Measurements from ENCODE around the gene CPT1C.

Gene CPT1C

DNA sequence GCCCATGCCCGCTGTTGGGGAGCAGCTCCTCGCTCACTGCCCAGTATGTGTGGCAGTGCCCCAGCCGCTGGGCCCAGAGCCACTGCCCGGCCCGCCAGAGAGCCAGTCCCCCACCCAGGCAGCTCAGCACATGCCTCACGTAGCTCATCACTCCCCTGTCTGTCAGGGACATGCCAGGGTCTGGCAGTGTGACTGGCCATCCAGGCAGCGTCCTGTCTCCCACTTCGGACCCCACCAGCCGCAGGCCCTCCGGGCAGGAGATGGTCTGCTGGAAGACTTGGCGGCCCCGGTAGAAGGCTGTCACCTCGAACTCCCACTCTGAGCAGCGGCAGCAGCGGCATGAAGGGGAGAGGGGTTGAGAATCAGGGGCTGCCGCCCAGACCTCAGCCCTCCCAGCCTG, 28.9 kb upstream of the CPT1C start:
- H3K4me3 ChIP-seq (replicated peaks; ENCODE audit: low read depth, low read length): no peak overlapping the region
- TF ChIP-seq, protein P1, sequence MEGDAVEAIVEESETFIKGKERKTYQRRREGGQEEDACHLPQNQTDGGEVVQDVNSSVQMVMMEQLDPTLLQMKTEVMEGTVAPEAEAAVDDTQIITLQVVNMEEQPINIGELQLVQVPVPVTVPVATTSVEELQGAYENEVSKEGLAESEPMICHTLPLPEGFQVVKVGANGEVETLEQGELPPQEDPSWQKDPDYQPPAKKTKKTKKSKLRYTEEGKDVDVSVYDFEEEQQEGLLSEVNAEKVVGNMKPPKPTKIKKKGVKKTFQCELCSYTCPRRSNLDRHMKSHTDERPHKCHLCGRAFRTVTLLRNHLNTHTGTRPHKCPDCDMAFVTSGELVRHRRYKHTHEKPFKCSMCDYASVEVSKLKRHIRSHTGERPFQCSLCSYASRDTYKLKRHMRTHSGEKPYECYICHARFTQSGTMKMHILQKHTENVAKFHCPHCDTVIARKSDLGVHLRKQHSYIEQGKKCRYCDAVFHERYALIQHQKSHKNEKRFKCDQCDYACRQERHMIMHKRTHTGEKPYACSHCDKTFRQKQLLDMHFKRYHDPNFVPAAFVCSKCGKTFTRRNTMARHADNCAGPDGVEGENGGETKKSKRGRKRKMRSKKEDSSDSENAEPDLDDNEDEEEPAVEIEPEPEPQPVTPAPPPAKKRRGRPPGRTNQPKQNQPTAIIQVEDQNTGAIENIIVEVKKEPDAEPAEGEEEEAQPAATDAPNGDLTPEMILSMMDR (IDR thresholded peaks at IDR 0.05; ENCODE audit: low read depth, low read length, missing control alignments): no peak
- DNase-seq (ENCODE audit: extremely low read depth, low read depth): no peak

DNA sequence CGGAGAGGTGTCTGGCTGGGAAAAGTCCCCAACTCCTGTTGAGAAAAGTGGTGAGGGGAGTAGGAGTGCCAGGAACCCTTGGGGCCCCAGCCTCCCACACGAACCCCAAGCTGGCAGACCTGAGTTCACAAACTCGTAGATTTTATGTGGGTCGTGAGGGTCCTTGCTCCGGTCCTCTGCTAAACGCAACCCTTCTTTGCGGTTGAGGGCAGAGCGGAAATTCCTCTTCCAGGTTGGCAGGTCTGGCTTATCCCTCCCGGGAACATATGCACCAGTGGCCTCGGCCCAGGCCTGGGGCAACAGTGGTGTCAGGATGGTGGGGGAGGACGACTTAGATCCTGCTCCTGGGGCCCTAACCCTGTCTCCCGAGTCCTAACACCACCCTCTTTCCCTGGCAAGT, 27.7 kb upstream of the CPT1C start:
- TF ChIP-seq, protein P1 (IDR thresholded peaks at IDR 0.05; ENCODE audit: low read depth, low read length, missing control alignments): no peak
- no peak overlapping the region for H3K4me3 ChIP-seq (replicated peaks; ENCODE audit: low read depth, low read length)
- no peak for DNase-seq (ENCODE audit: extremely low read depth, low read depth)

DNA sequence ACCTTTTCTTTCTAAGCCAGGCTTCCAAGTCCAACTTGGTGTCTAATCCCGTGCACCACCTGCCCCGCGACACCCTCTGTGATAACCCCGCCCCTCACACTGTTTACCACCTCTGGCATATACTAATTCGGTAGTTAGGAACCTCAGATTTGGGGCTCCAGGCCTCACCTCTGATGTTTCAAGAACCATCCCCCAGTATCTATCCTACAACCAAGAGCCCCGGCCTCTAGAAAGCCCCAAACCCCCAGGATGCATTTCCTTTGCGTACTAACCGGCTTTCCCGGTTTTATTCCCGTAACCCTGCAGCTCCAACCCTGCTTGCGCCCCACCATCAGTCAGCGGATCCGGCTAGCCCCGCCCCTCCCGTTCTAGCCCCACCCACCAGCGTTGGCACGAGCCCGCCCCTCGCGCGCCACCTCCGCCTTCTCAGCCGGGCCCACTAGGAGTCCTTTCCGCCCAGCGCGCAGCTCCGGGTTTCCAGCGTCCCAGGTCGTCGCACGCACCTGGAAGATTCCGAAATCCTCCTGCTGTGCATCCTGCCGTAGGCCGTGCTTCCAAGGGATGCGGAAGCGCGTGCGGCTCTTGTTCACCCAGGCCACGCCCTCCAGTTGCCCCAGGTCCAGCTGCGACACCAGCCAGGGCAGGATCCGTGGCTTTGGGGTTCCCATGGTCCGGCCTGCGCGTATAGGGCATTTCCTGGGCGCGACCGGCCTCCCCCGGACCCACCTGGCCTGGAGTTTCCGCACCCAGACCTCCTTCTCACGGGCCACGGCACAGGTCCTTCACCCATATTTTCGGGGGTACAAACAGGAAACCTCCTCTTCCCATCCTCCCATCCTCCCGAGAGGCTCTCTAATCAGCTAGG, 26.5 kb upstream of the CPT1C start:
- DNase-seq (ENCODE audit: extremely low read depth, low read depth): no peak
- TF ChIP-seq, protein P1 (IDR thresholded peaks at IDR 0.05; ENCODE audit: low read depth, low read length, missing control alignments): no peak
- peak overlapping the region; percentile 78 for H3K4me3 ChIP-seq (replicated peaks; ENCODE audit: low read depth, low read length)

DNA sequence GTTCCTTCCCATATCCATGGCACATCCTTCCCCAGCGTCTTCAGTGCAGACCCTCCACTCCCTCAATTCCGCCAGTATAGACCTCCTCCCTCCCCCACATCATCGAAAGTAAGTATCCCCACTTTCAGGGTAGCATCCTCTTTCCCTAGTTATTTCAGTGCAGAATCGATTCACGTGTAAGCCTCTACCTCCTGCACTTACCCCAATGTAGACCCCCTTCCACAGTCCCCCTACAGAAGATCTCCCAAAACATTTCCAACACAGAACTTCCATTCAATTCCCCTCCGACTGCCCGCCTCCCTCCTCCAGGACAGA, 25.9 kb upstream of the CPT1C start:
- TF ChIP-seq, protein P1 (IDR thresholded peaks at IDR 0.05; ENCODE audit: low read depth, low read length, missing control alignments): no peak
- H3K4me3 ChIP-seq (replicated peaks; ENCODE audit: low read depth, low read length): peak overlapping the region; percentile 78
- no peak for DNase-seq (ENCODE audit: extremely low read depth, low read depth)

DNA sequence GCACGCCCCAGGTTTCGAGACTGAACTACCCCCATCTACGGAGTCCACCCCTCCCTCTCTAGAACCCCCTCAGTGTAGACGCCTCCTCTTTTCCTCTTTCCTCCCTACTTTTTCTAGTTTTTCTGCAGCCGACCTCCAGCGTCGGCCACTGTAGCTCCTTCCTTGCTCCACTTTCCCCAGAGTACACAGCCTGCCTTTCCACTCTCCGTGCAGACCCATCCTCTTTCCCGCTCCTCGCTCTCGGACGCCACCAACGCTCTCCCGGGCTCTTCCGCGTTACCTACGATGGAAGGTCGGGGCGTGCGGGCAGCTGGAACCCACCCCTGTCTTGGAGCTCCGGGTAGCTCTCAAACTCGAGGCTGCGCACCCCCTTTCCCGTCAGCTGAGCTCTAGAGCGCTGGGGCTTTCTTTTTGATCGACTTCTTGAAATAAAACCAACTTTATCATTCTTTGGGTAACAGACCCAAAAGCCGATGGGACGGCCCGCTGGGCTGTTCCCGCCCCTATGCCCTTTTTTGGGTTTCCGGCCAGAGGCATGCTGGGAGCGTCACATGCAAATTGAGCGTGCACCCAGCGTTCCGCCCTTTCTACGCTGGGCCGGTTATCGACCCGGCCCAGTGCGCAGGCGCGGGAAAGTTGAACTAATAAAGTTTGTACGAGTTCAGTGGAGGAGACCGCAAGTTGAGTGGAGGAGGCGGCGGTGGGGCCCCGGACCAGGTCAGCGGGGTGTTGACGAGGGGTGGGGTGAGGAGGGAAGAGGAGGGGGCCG, 25.4 kb upstream of the CPT1C start, which contains the start of the genes BCL2L12 and IRF3:
Gene BCL2L12 (plus strand): TSS at position 583 of the 769 bp plus-strand sequence. CDS start 760 bp downstream, outside the sequence.
Gene IRF3 (minus strand): TSS at position 507 of the 769 bp plus-strand sequence. CDS start 1,019 bp downstream, outside the sequence.
- DNase-seq (ENCODE audit: extremely low read depth, low read depth): peak; percentile 89
- TF ChIP-seq, protein P1 (IDR thresholded peaks at IDR 0.05; ENCODE audit: low read depth, low read length, missing control alignments): no peak
- H3K4me3 ChIP-seq (replicated peaks; ENCODE audit: low read depth, low read length): peak within 1 kb of the TSS; percentile 78

DNA sequence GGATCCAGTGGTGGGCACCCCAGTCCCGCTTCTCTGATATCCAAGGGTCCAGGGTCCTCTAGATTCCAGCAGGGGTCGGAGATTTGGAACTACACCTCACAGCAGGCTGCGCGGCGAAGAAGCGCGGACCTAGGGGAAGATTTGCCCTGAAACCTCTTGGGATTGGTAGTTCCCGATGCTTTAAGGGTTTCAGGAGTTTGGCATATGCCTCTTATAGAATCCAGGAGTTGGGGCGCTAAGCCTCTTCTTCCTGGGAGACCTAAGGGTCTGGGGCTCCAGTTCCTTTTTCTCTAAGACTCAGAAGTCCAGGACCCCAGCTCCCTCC, 24.8 kb upstream of the CPT1C start:
- peak overlapping the region; percentile 78 for H3K4me3 ChIP-seq (replicated peaks; ENCODE audit: low read depth, low read length)
- TF ChIP-seq, protein P1 (IDR thresholded peaks at IDR 0.05; ENCODE audit: low read depth, low read length, missing control alignments): no peak
- DNase-seq (ENCODE audit: extremely low read depth, low read depth): no peak
